Natural killer cell treated with Interleukin-12 subunit alpha and Interleukin-12 subunit beta and Interleukin-15 and Interleukin-18, amount 100 ng/mL, for 72 hours (primary cell): ENCODE data around the gene PRKAR2B. TPM values are rescaled to one million over a fixed set of nuclear protein-coding genes. Genes with fewer than 3 reads are reported as not detected.

Experiments
- ATAC-seq, 2 donors: fragments of 150-1000 bp; cut with Tn5 transposase in 1 of 2; sonication (Bioruptor Pico), chemical (Tn5 transposase) in 1 of 2; 2 replicates each; pipeline ENCODE4 v1.10.0; 2021
- DNase-seq: peaks from one replicate; pipeline ENCODE4 v3.0.0; 2022; ENCODE audit warnings: low spot score
- H3K27ac Mint-ChIP-seq, 2 donors: 1 replicate in 1 of 2; 2 replicates in 1 of 2; pipeline ENCODE4 v1.8.0; 2022; ENCODE audit warnings: mixed read lengths in 2 of 2, mild to moderate bottlenecking in 1 of 2, moderate library complexity in 1 of 2
- H3K27me3 Mint-ChIP-seq, 2 donors: 1 replicate in 1 of 2; 2 replicates in 1 of 2; pipeline ENCODE4 v1.8.0; 2022; ENCODE audit warnings: mixed read lengths in 2 of 2
- H3K36me3 Mint-ChIP-seq: one replicate; pipeline ENCODE4 v1.8.0; 2022; ENCODE audit warnings: mixed read lengths
- H3K4me1 Mint-ChIP-seq, 2 donors: 1 replicate in 1 of 2; 2 replicates in 1 of 2; pipeline ENCODE4 v1.8.0; 2022; ENCODE audit warnings: low read depth in 2 of 2, mixed read lengths in 2 of 2, mild to moderate bottlenecking in 1 of 2
- H3K4me3 Mint-ChIP-seq: one replicate; pipeline ENCODE4 v1.8.0; 2022; ENCODE audit warnings: mixed read lengths
- H3K9me3 Mint-ChIP-seq: 2 replicates; pipeline ENCODE4 v1.8.0; 2022; ENCODE audit warnings: mixed read lengths
- total RNA-seq, 2 donors: library from RNA; stranded (reverse); gene quantifications; one replicate each; pipeline ENCODE4 v1.2.3, GENCODE V29; 2022

PRKAR2B gene
- total RNA-seq, 2 donors from 2014 or later: 0.57 to 4.7 TPM

DNA sequence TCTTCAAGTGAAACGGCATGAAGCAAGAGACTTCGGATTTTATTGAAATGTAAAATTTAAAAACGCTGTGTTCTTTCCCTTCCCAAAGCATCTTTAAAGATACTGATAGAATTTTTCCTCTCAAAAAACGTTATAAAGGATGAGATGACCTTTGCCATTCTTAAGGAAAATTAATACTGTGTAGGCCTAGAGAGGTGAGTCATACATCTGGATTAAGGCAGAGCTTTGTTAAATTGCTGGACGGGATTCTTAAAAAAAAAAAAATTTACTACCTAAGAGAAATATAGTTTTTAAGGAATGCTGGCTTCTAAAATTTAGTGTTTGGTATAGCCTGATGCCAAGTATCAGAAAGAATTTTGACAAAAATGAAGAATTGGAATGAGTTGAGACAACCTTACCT lies 118.0 kb downstream of the PRKAR2B start:
- DNase-seq (no peak), ATAC-seq (no peak)
- H3K27me3 Mint-ChIP-seq: peaks cover 9 to 10% of the 10 kb centered on the region in 2 donors
- H3K4me1 Mint-ChIP-seq: peaks cover 5 to 8% of the 10 kb centered on the region in 2 donors
- no peak overlapping the region for H3K4me3 Mint-ChIP-seq
- no peaks in the 10 kb centered on the region for H3K9me3 Mint-ChIP-seq
- H3K27ac Mint-ChIP-seq: no peak overlapping the region
- H3K36me3 Mint-ChIP-seq: no peaks in the 10 kb centered on the region

- Mint-ChIP-seq H3K27me3 (peaks cover 9 to 10% of the 10 kb centered on the region in 2 donors), H3K4me3 (no peak overlapping the region), H3K4me1 (peaks cover 17 to 19% of the 10 kb centered on the region in 2 donors), H3K9me3 (no peaks in the 10 kb centered on the region), H3K27ac (no peak overlapping the region), H3K36me3 (no peaks in the 10 kb centered on the region)
- ATAC-seq: no peak
- DNase-seq: no peak
Measured at GRCh38 chr7:107164092-107164491, 119.6 kb downstream of the PRKAR2B start.

DNA sequence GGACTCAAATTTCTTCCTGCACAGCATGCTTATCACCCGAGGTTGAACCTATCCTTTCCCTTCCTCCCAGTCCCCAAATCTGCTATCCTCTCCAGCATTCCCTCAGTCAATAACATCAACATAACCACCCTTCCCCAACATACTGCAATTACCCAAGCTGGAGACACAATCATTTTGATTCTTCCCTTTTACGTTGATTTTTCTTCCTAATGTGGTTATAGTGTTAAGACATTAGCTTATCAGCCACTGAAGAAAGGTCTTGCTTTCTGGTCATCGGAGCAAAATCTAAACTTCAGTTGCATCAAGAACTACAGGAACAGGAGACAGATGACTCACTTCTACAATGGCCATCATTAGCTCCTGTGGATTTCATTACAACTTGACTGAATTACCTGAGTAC lies 120.8 kb downstream of the PRKAR2B start:
- H3K4me3 Mint-ChIP-seq: no peak overlapping the region

DNA sequence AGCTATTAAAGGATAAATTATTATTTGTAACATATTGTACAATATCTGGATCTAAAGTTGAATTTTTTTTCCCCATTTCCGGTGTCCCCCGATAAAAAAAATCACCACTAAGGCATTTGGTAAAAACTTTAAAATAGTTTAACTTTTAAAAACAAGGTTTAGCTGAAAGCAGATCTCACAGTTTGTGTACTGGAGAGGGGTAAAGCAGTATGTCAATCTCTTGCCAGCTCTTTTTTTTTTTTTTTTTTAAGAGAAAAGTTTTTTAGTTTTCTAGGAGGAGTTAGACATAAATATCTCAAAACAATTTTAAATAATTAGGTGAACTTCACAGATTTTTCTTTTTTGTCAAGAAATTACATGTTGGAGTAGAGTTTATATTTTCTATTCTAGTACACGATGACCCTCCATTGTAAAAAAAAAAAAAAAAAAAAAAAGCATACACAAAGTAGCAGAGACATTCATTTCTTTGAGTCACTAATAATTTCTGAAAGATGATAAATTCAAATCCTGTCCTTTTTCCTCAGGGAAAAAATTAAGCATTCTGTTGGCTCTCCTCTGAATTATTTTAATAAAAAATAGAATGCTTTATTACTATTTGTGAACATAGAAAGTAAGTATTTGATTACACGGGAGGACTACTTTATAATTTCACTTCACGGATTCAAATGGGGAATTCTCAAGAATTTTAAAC lies 122.4 kb downstream of the PRKAR2B start:
- Mint-ChIP-seq H3K36me3 (no peaks in the 10 kb centered on the region), H3K4me3 (peak overlapping the region; percentile 93), H3K27ac (peak overlapping the region; percentile 98 to 100), H3K9me3 (no peaks in the 10 kb centered on the region), H3K27me3 (peaks cover 9 to 10% of the 10 kb centered on the region in 2 donors), H3K4me1 (peaks cover 29 to 31% of the 10 kb centered on the region in 2 donors)
- ATAC-seq: no peak
- DNase-seq: no peak

More for the DNA sequence above, 120.8 kb downstream of the PRKAR2B start:
- ATAC-seq (no peak), DNase-seq (no peak)
- Mint-ChIP-seq H3K27ac (no peak overlapping the region), H3K36me3 (no peaks in the 10 kb centered on the region), H3K4me1 (peaks cover 22 to 25% of the 10 kb centered on the region in 2 donors), H3K27me3 (peaks cover 9 to 10% of the 10 kb centered on the region in 2 donors), H3K9me3 (no peaks in the 10 kb centered on the region)

DNA sequence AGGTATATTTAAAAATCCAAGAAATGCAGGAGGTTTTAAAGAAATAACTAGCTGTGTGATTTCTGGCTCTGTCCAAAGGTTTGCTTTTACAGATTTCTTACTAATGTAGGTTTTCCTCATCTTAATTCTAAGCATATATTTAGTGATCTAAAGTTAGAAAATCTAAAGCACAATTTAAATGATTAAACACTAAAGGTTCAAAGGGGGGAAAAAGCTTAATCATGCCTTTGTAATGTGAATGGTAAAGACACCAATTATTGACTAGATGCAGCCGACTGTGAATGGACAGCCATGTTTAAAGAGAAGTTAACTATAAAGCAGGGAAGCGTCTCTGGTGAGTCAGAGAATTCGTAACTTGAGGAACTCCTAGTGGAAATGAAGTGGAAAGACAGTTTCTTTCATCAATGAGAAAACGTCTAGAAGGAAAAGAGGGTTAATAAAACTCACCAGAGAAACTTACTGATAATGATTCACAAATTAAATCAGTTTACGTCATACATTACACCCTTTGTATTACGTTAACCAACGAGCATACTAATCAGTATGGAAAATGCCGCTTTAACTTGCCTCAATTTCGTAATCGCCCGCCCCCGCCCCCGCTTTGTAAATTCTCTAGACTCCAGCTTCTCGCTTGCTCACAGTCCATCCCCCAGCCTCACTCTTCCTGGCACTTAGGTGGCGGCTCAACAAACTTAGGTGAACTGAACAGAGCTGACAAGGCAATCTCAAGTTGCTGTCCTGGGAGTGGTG lies 123.2 kb downstream of the PRKAR2B start:
- Mint-ChIP-seq H3K4me1 (peaks cover 29 to 31% of the 10 kb centered on the region in 2 donors), H3K4me3 (peak overlapping the region; percentile 93), H3K27ac (peak overlapping the region; percentile 98 to 100), H3K36me3 (no peaks in the 10 kb centered on the region), H3K27me3 (peaks cover 9 to 10% of the 10 kb centered on the region in 2 donors), H3K9me3 (no peaks in the 10 kb centered on the region)
- ATAC-seq (peak; percentile 0 to 13), DNase-seq (no peak)

GRCh38 chr7:107168233-107169119 lies 124.0 kb downstream of the PRKAR2B start, which contains the start of gene HBP1:
Gene HBP1 (plus strand): TSS chr7:107169003. CDS start chr7:107179894, 10,891 bp downstream.
- Mint-ChIP-seq H3K9me3 (no peaks in the 10 kb centered on the region), H3K27me3 (peaks cover 9 to 10% of the 10 kb centered on the region in 2 donors), H3K4me3 (peak within 1 kb of the TSS; percentile 93), H3K36me3 (no peaks in the 10 kb centered on the region), H3K27ac (peak within 1 kb of the TSS; percentile 98 to 100), H3K4me1 (peaks cover 34 to 39% of the 10 kb centered on the region in 2 donors)
- ATAC-seq (peak; percentile 92 to 93), DNase-seq (peak; percentile 99)

GRCh38 chr7:107169120-107170050 lies 124.9 kb downstream of the PRKAR2B start:
- Mint-ChIP-seq H3K9me3 (no peaks in the 10 kb centered on the region), H3K4me1 (peaks cover 43 to 48% of the 10 kb centered on the region in 2 donors), H3K4me3 (peak overlapping the region; percentile 93), H3K27me3 (peaks cover 7 to 10% of the 10 kb centered on the region in 2 donors), H3K36me3 (no peaks in the 10 kb centered on the region), H3K27ac (peak overlapping the region; percentile 98 to 100)
- ATAC-seq (peak; percentile 64 to 68), DNase-seq (peak; percentile 95)

GRCh38 chr7:107170051-107170915 lies 125.8 kb downstream of the PRKAR2B start:
- H3K27me3 Mint-ChIP-seq: peaks cover 4 to 5% of the 10 kb centered on the region in 2 donors
- H3K4me1 Mint-ChIP-seq: peaks cover 45 to 51% of the 10 kb centered on the region in 2 donors
- DNase-seq (no peak), ATAC-seq (no peak)
- H3K27ac Mint-ChIP-seq: peak overlapping the region; percentile 98 to 100
- no peaks in the 10 kb centered on the region for H3K36me3 Mint-ChIP-seq
- peak overlapping the region; percentile 93 for H3K4me3 Mint-ChIP-seq
- no peaks in the 10 kb centered on the region for H3K9me3 Mint-ChIP-seq

DNA sequence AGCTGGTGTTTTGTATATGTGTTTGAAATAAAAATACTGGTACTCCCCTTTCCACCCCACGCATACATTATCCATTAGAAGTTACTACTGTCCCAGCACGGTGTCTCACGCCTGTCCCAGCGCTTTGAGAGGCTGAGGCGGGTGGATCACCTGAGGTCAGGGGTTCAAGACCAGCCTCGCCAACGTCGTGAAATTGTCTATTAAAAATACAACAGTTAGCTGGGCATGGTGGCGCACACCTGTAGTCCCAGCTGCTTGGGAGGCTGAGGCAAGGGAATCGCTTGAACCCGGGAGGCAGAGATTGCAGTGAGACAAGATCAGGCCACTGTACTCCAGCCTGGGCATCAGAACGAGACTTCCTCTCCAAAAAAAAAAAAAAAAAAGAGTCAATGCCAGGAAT lies 127.0 kb downstream of the PRKAR2B start:
- peaks cover 43 to 51% of the 10 kb centered on the region in 2 donors for H3K4me1 Mint-ChIP-seq
- H3K4me3 Mint-ChIP-seq: no peak overlapping the region
- no peaks in the 10 kb centered on the region for H3K27me3 Mint-ChIP-seq
- no peaks in the 10 kb centered on the region for H3K36me3 Mint-ChIP-seq
- H3K27ac Mint-ChIP-seq: peak overlapping the region in 1 of 2 donors; percentile 100
- no peak for ATAC-seq
- no peaks in the 10 kb centered on the region for H3K9me3 Mint-ChIP-seq
- DNase-seq: no peak

- ATAC-seq (no peak), DNase-seq (no peak)
- Mint-ChIP-seq H3K36me3 (no peaks in the 10 kb centered on the region), H3K27me3 (no peaks in the 10 kb centered on the region), H3K4me3 (peak overlapping the region; percentile 32), H3K9me3 (no peaks in the 10 kb centered on the region), H3K27ac (peak overlapping the region; percentile 26 to 100), H3K4me1 (peaks cover 45 to 55% of the 10 kb centered on the region in 2 donors)
Measured at GRCh38 chr7:107172276-107173032, 127.9 kb downstream of the PRKAR2B start.

DNA sequence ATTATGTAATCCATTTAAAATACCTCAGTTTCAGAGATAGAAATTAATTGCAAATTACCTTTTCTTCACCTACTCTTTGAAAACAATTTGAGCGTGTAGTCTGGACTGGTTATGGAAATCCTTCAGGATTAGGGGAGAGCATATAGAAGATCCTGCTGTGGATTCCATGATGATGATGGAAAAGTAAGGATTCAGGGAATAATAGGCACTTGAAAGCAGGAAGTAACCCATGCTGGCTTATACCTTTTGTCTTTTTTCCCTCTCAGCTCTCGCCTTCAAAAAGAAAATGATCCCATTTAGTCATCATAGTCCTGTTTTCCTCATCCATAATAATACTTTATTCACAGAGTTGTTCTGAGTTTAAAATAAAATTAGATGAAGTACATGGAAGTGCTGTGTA lies 128.7 kb downstream of the PRKAR2B start:
- no peak for DNase-seq
- H3K4me1 Mint-ChIP-seq: peaks cover 38 to 48% of the 10 kb centered on the region in 2 donors
- H3K9me3 Mint-ChIP-seq: no peaks in the 10 kb centered on the region
- H3K36me3 Mint-ChIP-seq: no peaks in the 10 kb centered on the region
- no peak for ATAC-seq
- peak overlapping the region; percentile 26 to 100 for H3K27ac Mint-ChIP-seq
- peak overlapping the region; percentile 59 for H3K4me3 Mint-ChIP-seq
- no peaks in the 10 kb centered on the region for H3K27me3 Mint-ChIP-seq
